C4-2B (cell line): Measurements from ENCODE around the gene SCGB3A2.

Source experiments
- H3K27ac ChIP-seq: fragments of 450-650 bp; 2 replicates; pipeline ENCODE4 v1.5.1; 2017
- ZFX ChIP-seq: fragments of 450-650 bp; IDR thresholded peaks from 2 replicates; pipeline ENCODE4 v1.6.1; 2017
- TF ChIP-seq, protein P1 (sequence below): fragments of 450-650 bp; conservative IDR thresholded peaks from 2 replicates; pipeline ENCODE4 v1.5.1; 2017; ENCODE audit warnings: mild to moderate bottlenecking

Gene SCGB3A2

DNA sequence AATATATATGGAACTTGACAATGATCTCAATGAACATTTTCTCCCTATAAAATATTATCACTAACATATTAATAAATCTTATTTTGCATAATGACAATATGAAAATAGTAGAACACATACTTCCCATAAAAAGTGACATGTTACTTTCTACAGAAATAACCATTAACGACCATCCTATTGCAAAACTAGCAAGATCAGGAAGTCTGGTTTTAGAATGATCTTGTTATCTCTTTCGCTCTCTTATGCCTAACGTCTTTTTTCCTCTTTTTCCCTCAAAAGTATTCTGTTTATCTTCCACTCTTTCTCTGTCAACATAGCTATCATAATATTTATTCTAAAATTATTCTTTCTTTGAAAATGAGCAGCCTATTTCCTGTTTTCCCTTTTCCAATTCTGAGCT, 49.4 kb downstream of the SCGB3A2 start:
- H3K27ac ChIP-seq = no peak overlapping the region
- TF ChIP-seq, protein P1, sequence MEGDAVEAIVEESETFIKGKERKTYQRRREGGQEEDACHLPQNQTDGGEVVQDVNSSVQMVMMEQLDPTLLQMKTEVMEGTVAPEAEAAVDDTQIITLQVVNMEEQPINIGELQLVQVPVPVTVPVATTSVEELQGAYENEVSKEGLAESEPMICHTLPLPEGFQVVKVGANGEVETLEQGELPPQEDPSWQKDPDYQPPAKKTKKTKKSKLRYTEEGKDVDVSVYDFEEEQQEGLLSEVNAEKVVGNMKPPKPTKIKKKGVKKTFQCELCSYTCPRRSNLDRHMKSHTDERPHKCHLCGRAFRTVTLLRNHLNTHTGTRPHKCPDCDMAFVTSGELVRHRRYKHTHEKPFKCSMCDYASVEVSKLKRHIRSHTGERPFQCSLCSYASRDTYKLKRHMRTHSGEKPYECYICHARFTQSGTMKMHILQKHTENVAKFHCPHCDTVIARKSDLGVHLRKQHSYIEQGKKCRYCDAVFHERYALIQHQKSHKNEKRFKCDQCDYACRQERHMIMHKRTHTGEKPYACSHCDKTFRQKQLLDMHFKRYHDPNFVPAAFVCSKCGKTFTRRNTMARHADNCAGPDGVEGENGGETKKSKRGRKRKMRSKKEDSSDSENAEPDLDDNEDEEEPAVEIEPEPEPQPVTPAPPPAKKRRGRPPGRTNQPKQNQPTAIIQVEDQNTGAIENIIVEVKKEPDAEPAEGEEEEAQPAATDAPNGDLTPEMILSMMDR = no peak
- TF ChIP-seq ZFX = no peak

DNA sequence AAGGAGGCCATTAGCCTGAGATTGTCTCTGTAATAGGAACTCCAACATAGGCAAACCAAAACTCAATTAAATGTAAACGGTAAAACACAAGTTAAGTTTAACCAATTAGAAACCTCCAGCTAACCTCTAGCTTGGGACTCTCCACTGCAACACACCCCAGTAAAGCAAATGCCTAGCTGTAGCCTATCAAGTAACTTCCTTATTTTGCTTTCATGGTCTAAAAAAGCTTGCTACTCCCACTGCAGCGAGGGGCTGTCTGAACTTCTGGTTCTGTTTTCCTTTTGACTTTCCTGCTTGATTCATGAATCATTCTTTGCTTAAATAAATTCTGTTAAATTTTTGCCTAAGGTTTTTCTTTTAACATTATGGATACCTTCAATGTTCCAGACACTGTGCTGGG, 52.3 kb downstream of the SCGB3A2 start:
- no peak overlapping the region for H3K27ac ChIP-seq
- TF ChIP-seq ZFX = no peak
- TF ChIP-seq, protein P1 = no peak
